ENCODE measurements around the gene CTNNBL1. TPM values are rescaled to one million over a fixed set of nuclear protein-coding genes. Genes with fewer than 3 reads are reported as not detected.
A peak's percentile ranks its signal among the peaks of the same experiment; 100 is the strongest.

Gene CTNNBL1
- total RNA-seq: 10 to 100 TPM in 8 of 9 donors, 1 to 10 TPM in 1; 5.5 to 50.7 (median 31.6) TPM
- polyA plus RNA-seq: 10 to 100 TPM; 36.5 to 75.5 (median 56.5) TPM
- long read RNA-seq, donor 1, transcript CTNNBL1-201 (16 exons, 1,925 nt): major isoform, 5 of 6 reads
- long read RNA-seq, donor 1, partial matches to known transcripts: 0 of 6 reads
- long read RNA-seq, donor 1, other reads (novel, unspliced or antisense): 0 of 6 reads
- long read RNA-seq, donor 2, partial matches to known transcripts: 0 of 5 reads
- long read RNA-seq, donor 2, other reads (novel, unspliced or antisense): 0 of 5 reads
- long read RNA-seq, donor 3, partial matches to known transcripts: 0 of 3 reads
- long read RNA-seq, donor 3, other reads (novel, unspliced or antisense): 0 of 3 reads
- long read RNA-seq, donor 4, transcript CTNNBL1-201 (16 exons, 1,925 nt): major isoform, 27 of 29 reads
- long read RNA-seq, donor 4, partial matches to known transcripts: 1 of 29 reads
- long read RNA-seq, donor 4, other reads (novel, unspliced or antisense): 1 of 29 reads
- long read RNA-seq, donor 5, transcript CTNNBL1-201 (16 exons, 1,925 nt): major isoform, 58 of 67 reads
- long read RNA-seq, donor 5, partial matches to known transcripts: 6 of 67 reads
- long read RNA-seq, donor 5, other reads (novel, unspliced or antisense): 3 of 67 reads
- long read RNA-seq, donor 6, transcript CTNNBL1-201 (16 exons, 1,925 nt): major isoform, 21 of 25 reads
- long read RNA-seq, donor 6, partial matches to known transcripts: 1 of 25 reads
- long read RNA-seq, donor 6, other reads (novel, unspliced or antisense): 3 of 25 reads
- long read RNA-seq, donor 7, partial matches to known transcripts: 0 of 1 reads
- long read RNA-seq, donor 7, other reads (novel, unspliced or antisense): 0 of 1 reads
- long read RNA-seq, donor 8, transcript CTNNBL1-201 (16 exons, 1,925 nt): major isoform, 7 of 7 reads
- long read RNA-seq, donor 8, partial matches to known transcripts: 0 of 7 reads
- long read RNA-seq, donor 8, other reads (novel, unspliced or antisense): 0 of 7 reads
- long read RNA-seq, donor 9, transcript CTNNBL1-201 (16 exons, 1,925 nt): major isoform, 7 of 7 reads
- long read RNA-seq, donor 9, partial matches to known transcripts: 0 of 7 reads
- long read RNA-seq, donor 9, other reads (novel, unspliced or antisense): 0 of 7 reads
- long read RNA-seq, donor 10, partial matches to known transcripts: 0 of 2 reads
- long read RNA-seq, donor 10, other reads (novel, unspliced or antisense): 0 of 2 reads

GRCh38 chr20:37693635-37694626 lies at the start of gene CTNNBL1:
Gene CTNNBL1 (plus strand): TSS chr20:37694030. CDS start chr20:37694123, 93 bp downstream.
- H3K4me3 ChIP-seq: peak within 1 kb of the TSS in 3 of 4 donors; percentile 47 to 91 (median 88)
- DNase-seq: peak; percentile 97 to 98 (median 98)
- intact Hi-C loops (cut with DNase I): loop anchor here in 1 of 2 donors (10.0 kb wide), 1 partner anchor 341 kb away; the partner anchor contains the start of genes RPRD1B and TTI1

GRCh38 chr20:37644605-37645004 lies 49.2 kb upstream of the CTNNBL1 start:
- TF ChIP-seq POLR2A (IDR thresholded peaks at IDR 0.05) (no peak), CTCF (IDR thresholded peaks at IDR 0.05) (no peak)
- Histone ChIP-seq H3K36me3 (replicated peaks in 1 of 2) (no peaks in the 10 kb centered on the region), H3K27ac (no peak overlapping the region), H3K4me1 (replicated peaks in 1 of 2) (no peaks in the 10 kb centered on the region), H3K27me3 (no peaks in the 10 kb centered on the region), H3K9me3 (replicated peaks in 1 of 3) (no peaks in the 10 kb centered on the region), H3K4me3 (no peak overlapping the region)
- DNase-seq: no peak
- 89% methylated on average over 1 of the region's 1 CpG for WGBS, 4 donors
- intact Hi-C loops (cut with DNase I): no loop called here

More at GRCh38 chr20:37693635-37694626, at the start of gene CTNNBL1:
- peak in 1 of 6 experiments; percentile 12 for TF ChIP-seq CTCF (IDR thresholded peaks at IDR 0.05)
- peak; percentile 55 to 66 for TF ChIP-seq POLR2A (IDR thresholded peaks at IDR 0.05)
- Histone ChIP-seq H3K4me1 (replicated peaks in 1 of 2) (peaks cover 4 to 23% of the 10 kb centered on the region in 2 donors), H3K36me3 (replicated peaks in 1 of 2) (no peaks in the 10 kb centered on the region), H3K27ac (peak within 1 kb of the TSS in 3 of 5 donors; percentile 16 to 68 (median 43)), H3K27me3 (no peaks in the 10 kb centered on the region), H3K9me3 (replicated peaks in 1 of 3) (no peaks in the 10 kb centered on the region)
- 0 to 2% (median 0%) methylated on average over 27 to 54 of the region's 54 CpGs for WGBS, 4 donors

- intact Hi-C loops (cut with DNase I): no loop called here
- no peak for DNase-seq
- no peaks in the 10 kb centered on the region for H3K9me3 ChIP-seq (replicated peaks in 1 of 3)
- H3K36me3 ChIP-seq (replicated peaks in 1 of 2): no peaks in the 10 kb centered on the region
- no peaks in the 10 kb centered on the region for H3K4me1 ChIP-seq (replicated peaks in 1 of 2)
- H3K27ac ChIP-seq: no peak overlapping the region
- H3K4me3 ChIP-seq: no peak overlapping the region
- WGBS, 4 donors: 74 to 87% (median 82%) methylated on average over 3 of the region's 3 CpGs
- TF ChIP-seq CTCF (IDR thresholded peaks at IDR 0.05) (no peak), POLR2A (IDR thresholded peaks at IDR 0.05) (no peak)
- H3K27me3 ChIP-seq: no peaks in the 10 kb centered on the region
Observed at GRCh38 chr20:37647946-37648345, 45.9 kb upstream of the CTNNBL1 start.
